ENCODE results near the gene ANKRD44. TPM values are rescaled to one million over a fixed set of nuclear protein-coding genes. Genes with fewer than 3 reads are reported as not detected.

The ANKRD44 gene
- total and polyA plus RNA-seq, 2 of the 8 experiments (the other 6 are each of a cell fraction or from before 2014, with no cell fraction given) = 1.2 to 1.3 TPM

DNA sequence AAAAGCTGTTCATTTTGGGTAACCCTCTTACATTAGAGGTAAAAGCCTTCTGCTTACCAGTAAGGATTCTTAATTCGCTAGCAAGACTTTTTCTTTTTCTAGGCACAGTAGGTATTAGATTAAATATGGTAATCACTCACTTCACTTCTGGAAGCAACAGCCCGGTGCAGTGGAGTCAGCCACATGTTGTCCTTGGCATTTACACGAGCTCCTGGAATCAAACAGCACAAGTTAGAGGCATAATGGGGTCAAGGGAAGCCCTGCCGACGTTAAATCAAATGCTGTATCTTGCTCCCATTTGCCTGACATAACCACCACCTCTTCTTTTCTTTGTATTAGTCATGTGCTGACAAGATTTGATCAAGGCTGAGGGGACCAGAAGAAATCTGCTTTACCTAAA is 174.1 kb downstream of the ANKRD44 start:
- H3K4ac ChIP-seq (replicated peaks; ENCODE audit: insufficient read length, low read depth, low read length) = no peak overlapping the region
- no peaks in the 10 kb centered on the region for H4K20me1 ChIP-seq (replicated peaks in 1 of 2; ENCODE audit: control insufficient read depth in 1 of 2, insufficient read depth in 2 of 2, low read length in 2 of 2)
- H2BK120ac ChIP-seq (replicated peaks; ENCODE audit: low read depth, low read length) = no peak overlapping the region
- H2AK5ac ChIP-seq (ENCODE audit: low read depth, low read length) = no peak overlapping the region
- no peak overlapping the region for H3K18ac ChIP-seq (ENCODE audit: extremely low read depth, low read length)
- ChIA-PET CTCF (ENCODE audit: partially characterized antibody) (interaction anchor here (0.8 to 6.6 kb wide), 9 partner anchors 9 to 228 kb away, joined by 3 to 51 read pairs (median 5); no protein-coding TSS in a partner anchor), POLR2A (ENCODE audit: partially characterized antibody) (no interaction called here)
- H3K79me1 ChIP-seq (ENCODE audit: low read depth, low read length) = no peaks in the 10 kb centered on the region; the same call in 1 of the 2 replicates
- H3K4me2 ChIP-seq (ENCODE audit: insufficient read depth in 1 of 2, low read depth in 2 of 2, low read length in 2 of 2) = no peak overlapping the region
- no peaks in the 10 kb centered on the region for H3K23me2 ChIP-seq (ENCODE audit: low read depth, low read length)
- H3K4me1 ChIP-seq (replicated peaks in 1 of 4; ENCODE audit: control insufficient read depth in 3 of 4, insufficient read depth in 4 of 4, low read length in 3 of 4) = 0 out of 7 replicates have a peak, but pooled peaks cover 0 to 3% (median 0%) of the 10 kb centered on the region in 4 experiments
- WGBS, 2 experiments (ENCODE audit: extremely low coverage in 1 of 2, insufficient coverage in 1 of 2, insufficient read length in 1 of 2, insufficient replicate concordance in 2 of 2, low coverage in 1 of 2, low lambda C conversion rate in 2 of 2, missing lambda C conversion rate in 1 of 2) = 71% methylated on average over 5 of the region's 5 CpGs; no CpG with 5 or more reads in 1 of the 2 experiments
- no peak overlapping the region for H3K14ac ChIP-seq (ENCODE audit: insufficient read length)
- DNase-seq (ENCODE audit: low read depth in 1 of 2, low spot score in 2 of 2) = no peak
- H2BK20ac ChIP-seq (ENCODE audit: low read length) = no peak overlapping the region
- H3K27me3 ChIP-seq (replicated peaks in 1 of 4; ENCODE audit: control insufficient read depth in 3 of 4, extremely low read depth in 1 of 4, insufficient read depth in 3 of 4, low read length in 3 of 4) = no peaks in the 10 kb centered on the region
- no peak overlapping the region for H3K56ac ChIP-seq (replicated peaks; ENCODE audit: insufficient read length, low read depth, low read length)
- H4K91ac ChIP-seq (replicated peaks; ENCODE audit: insufficient read length, low read length) = no peak overlapping the region
- no peaks in the 10 kb centered on the region for H3K36me3 ChIP-seq (ENCODE audit: control insufficient read depth in 2 of 4, insufficient read depth in 4 of 4, low read length in 3 of 4)
- no peak overlapping the region for H3K9ac ChIP-seq (replicated peaks in 1 of 4; ENCODE audit: extremely low read depth in 1 of 4, low read depth in 3 of 4, low read length in 3 of 4)
- H3K79me2 ChIP-seq (ENCODE audit: control insufficient read depth in 1 of 2, insufficient read depth in 2 of 2, low read length in 2 of 2) = no peaks in the 10 kb centered on the region
- H3K23ac ChIP-seq (ENCODE audit: insufficient read length) = no peak overlapping the region
- no peak for FAIRE-seq
- H3K27ac ChIP-seq (ENCODE audit: low read depth, low read length) = no peak overlapping the region
- no peak overlapping the region for H3K4me3 ChIP-seq (ENCODE audit: extremely low read depth in 1 of 4, insufficient read depth in 2 of 4, low read depth in 3 of 4, low read length in 4 of 4)
- H2BK12ac ChIP-seq (ENCODE audit: low read depth, low read length) = no peak overlapping the region
- H2BK15ac ChIP-seq (ENCODE audit: low read length) = no peak overlapping the region
- no peak overlapping the region for H2AFZ ChIP-seq (ENCODE audit: low read length)
- H4K8ac ChIP-seq (ENCODE audit: extremely low read depth, insufficient read depth, low read length) = no peak overlapping the region
- no peaks in the 10 kb centered on the region for H3K9me3 ChIP-seq (ENCODE audit: insufficient read depth in 2 of 2, low read depth in 1 of 2, low read length in 1 of 2)
- H2BK5ac ChIP-seq (ENCODE audit: low read depth, low read length) = no peak overlapping the region
- no peak overlapping the region for H4K5ac ChIP-seq (ENCODE audit: insufficient read length, low read depth, low read length)
- TF ChIP-seq TBP (IDR thresholded peaks at IDR 0.05; ENCODE audit: low read depth, low read length) (no peak), BACH1 (IDR thresholded peaks at IDR 0.05; ENCODE audit: low read length) (no peak), CBX8 (IDR thresholded peaks at IDR 0.05; ENCODE audit: borderline replicate concordance, low read depth, low read length) (no peak), CBX5 (IDR thresholded peaks at IDR 0.05; ENCODE audit: low read depth, low read length) (no peak), EP300 (IDR thresholded peaks at IDR 0.05; ENCODE audit: borderline replicate concordance in 1 of 2, low read depth in 2 of 2, low read length in 2 of 2) (no peak), RBBP5 (IDR thresholded peaks at IDR 0.05; ENCODE audit: borderline replicate concordance, low read depth, low read length) (no peak), ASH2L (IDR thresholded peaks at IDR 0.05; ENCODE audit: low read length) (no peak), TAF1 (IDR thresholded peaks at IDR 0.05; ENCODE audit: low read depth, low read length) (no peak), JUN (IDR thresholded peaks at IDR 0.05; ENCODE audit: low read depth, low read length) (no peak)
- TF ChIP-seq, protein P1, sequence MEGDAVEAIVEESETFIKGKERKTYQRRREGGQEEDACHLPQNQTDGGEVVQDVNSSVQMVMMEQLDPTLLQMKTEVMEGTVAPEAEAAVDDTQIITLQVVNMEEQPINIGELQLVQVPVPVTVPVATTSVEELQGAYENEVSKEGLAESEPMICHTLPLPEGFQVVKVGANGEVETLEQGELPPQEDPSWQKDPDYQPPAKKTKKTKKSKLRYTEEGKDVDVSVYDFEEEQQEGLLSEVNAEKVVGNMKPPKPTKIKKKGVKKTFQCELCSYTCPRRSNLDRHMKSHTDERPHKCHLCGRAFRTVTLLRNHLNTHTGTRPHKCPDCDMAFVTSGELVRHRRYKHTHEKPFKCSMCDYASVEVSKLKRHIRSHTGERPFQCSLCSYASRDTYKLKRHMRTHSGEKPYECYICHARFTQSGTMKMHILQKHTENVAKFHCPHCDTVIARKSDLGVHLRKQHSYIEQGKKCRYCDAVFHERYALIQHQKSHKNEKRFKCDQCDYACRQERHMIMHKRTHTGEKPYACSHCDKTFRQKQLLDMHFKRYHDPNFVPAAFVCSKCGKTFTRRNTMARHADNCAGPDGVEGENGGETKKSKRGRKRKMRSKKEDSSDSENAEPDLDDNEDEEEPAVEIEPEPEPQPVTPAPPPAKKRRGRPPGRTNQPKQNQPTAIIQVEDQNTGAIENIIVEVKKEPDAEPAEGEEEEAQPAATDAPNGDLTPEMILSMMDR (IDR thresholded peaks at IDR 0.05; ENCODE audit: control extremely low read depth in 1 of 3, insufficient read depth in 1 of 3, low read depth in 1 of 3, low read length in 3 of 3) = no peak
- TF ChIP-seq, protein P2, sequence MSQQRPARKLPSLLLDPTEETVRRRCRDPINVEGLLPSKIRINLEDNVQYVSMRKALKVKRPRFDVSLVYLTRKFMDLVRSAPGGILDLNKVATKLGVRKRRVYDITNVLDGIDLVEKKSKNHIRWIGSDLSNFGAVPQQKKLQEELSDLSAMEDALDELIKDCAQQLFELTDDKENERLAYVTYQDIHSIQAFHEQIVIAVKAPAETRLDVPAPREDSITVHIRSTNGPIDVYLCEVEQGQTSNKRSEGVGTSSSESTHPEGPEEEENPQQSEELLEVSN (IDR thresholded peaks at IDR 0.05) = no peak

Data from H1 (cell line).